HepG2 (cell line): ENCODE data around the gene SHISA9.

Experiments
- CBX1 ChIP-seq: IDR thresholded peaks from one replicate; pipeline ENCODE4 v1.6.1; 2016; ENCODE audit warnings: antibody characterized with exemption, low read depth
- HNF4G ChIP-seq, 2 experiments: sonication (generic) in 1 of 2; formaldehyde crosslinking in 1 of 2; IDR thresholded peaks; 2 replicates each; pipeline versions ENCODE4 v1.4.0 to v1.6.1; 2011 to 2020; ENCODE audit warnings: borderline replicate concordance in 2 of 2, low read depth in 2 of 2, mild to moderate bottlenecking in 2 of 2, low read length in 1 of 2, missing genetic modification reagents in 1 of 2, moderate library complexity in 1 of 2
- POLR2A ChIP-seq, 2 experiments: IDR thresholded peaks; 2 replicates each; pipeline ENCODE4 v1.6.1; 2011; ENCODE audit warnings: low read depth in 2 of 2, low read length in 2 of 2, mild to moderate bottlenecking in 1 of 2, moderate library complexity in 1 of 2; ENCODE audit not compliant: insufficient read depth in 1 of 2
- POLR2AphosphoS5 ChIP-seq: IDR thresholded peaks from 2 replicates; pipeline ENCODE4 v1.6.1; 2012; ENCODE audit warnings: low read depth, low read length
- POLR2G ChIP-seq: fragments of 200-400 bp; formaldehyde crosslinking; IDR thresholded peaks from 2 replicates; pipeline ENCODE4 v1.6.1; 2018; ENCODE audit warnings: mild to moderate bottlenecking, low read depth, low read length, moderate library complexity
- RXRA ChIP-seq: sonication (generic); formaldehyde crosslinking; IDR thresholded peaks from 2 replicates; pipeline ENCODE4 v1.5.1; 2020; ENCODE audit warnings: missing genetic modification reagents
- SMARCE1 ChIP-seq: fragments of 450-650 bp; IDR thresholded peaks from 2 replicates; pipeline ENCODE4 v1.6.1; 2017; ENCODE audit warnings: borderline replicate concordance
- ZC3H4 ChIP-seq: sonication (generic); formaldehyde crosslinking; IDR thresholded peaks from 2 replicates; pipeline ENCODE4 v1.4.0; 2020; ENCODE audit warnings: missing genetic modification reagents, borderline replicate concordance
- ZNF101 ChIP-seq: sonication (generic); formaldehyde crosslinking; IDR thresholded peaks from 2 replicates; pipeline ENCODE4 v1.4.0; 2020; ENCODE audit warnings: mild to moderate bottlenecking, low read depth, missing genetic modification reagents, borderline replicate concordance
- ZNF75D ChIP-seq: sonication (generic); formaldehyde crosslinking; IDR thresholded peaks from 2 replicates; pipeline ENCODE4 v1.8.1; 2023; ENCODE audit warnings: missing genetic modification reagents, mild to moderate bottlenecking, borderline replicate concordance
- TF ChIP-seq, protein P1 (sequence below): sonication (generic); formaldehyde crosslinking; IDR thresholded peaks from 2 replicates; pipeline ENCODE4 v1.5.0; 2020; ENCODE audit warnings: mild to moderate bottlenecking, missing genetic modification reagents, moderate library complexity
- TF ChIP-seq, protein P2 (sequence below), 2 experiments: fragments of 450-650 bp in 1 of 2; sonication (generic) in 1 of 2; formaldehyde crosslinking in 1 of 2; IDR thresholded peaks; 2 replicates each; pipeline versions ENCODE4 v1.6.1 to v1.8.0; 2016 to 2022; ENCODE audit warnings: antibody characterized with exemption in 1 of 2, mild to moderate bottlenecking in 1 of 2, missing genetic modification reagents in 1 of 2
- TF ChIP-seq, protein P3 (sequence below): sonication (generic); formaldehyde crosslinking; IDR thresholded peaks from 2 replicates; pipeline ENCODE4 v1.4.0; 2020; ENCODE audit warnings: mild to moderate bottlenecking, missing genetic modification reagents
- TF ChIP-seq, protein P4 (sequence below): sonication (generic); formaldehyde crosslinking; IDR thresholded peaks from 2 replicates; pipeline ENCODE4 v1.5.0; 2020; ENCODE audit warnings: mild to moderate bottlenecking, missing genetic modification reagents

DNA sequence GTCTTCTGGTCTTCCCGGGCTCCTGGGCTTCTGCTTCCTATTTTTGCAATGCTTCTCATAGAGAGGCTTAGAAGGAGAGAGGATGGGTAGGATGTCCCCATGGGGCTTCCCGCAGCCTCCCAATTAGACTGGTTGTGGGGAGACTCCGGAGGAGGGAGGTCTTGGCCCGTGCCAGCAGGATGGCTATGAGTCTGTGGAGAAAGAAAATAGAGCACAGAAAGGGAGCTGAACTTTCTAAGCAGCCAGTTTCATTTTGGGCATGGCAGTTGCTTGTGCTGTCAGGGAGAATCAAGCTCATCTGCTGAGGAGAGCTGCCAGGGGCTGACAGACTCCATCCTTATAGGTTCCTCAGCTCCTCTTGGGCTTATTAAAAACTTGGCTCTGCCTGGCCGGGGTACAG is 204.0 kb downstream of the SHISA9 start:
- TF ChIP-seq ZC3H4 (no peak), ZNF101 (CRISPR knock-in tag) (no peak), HNF4G (IDR thresholded peaks at IDR 0.05; ENCODE audit: borderline replicate concordance, low read depth, low read length) (no peak), HNF4G (CRISPR knock-in tag; IDR thresholded peaks at IDR 0.05; ENCODE audit: borderline replicate concordance, low read depth) (no peak), POLR2A (IDR thresholded peaks at IDR 0.05; ENCODE audit: insufficient read depth in 1 of 2, low read depth in 2 of 2, low read length in 2 of 2) (no peak), ZNF75D (no peak), CBX1 (no peak), POLR2AphosphoS5 (no peak), RXRA (CRISPR knock-in tag) (no peak), POLR2G (no peak), SMARCE1 (no peak)
- TF ChIP-seq, protein P1, sequence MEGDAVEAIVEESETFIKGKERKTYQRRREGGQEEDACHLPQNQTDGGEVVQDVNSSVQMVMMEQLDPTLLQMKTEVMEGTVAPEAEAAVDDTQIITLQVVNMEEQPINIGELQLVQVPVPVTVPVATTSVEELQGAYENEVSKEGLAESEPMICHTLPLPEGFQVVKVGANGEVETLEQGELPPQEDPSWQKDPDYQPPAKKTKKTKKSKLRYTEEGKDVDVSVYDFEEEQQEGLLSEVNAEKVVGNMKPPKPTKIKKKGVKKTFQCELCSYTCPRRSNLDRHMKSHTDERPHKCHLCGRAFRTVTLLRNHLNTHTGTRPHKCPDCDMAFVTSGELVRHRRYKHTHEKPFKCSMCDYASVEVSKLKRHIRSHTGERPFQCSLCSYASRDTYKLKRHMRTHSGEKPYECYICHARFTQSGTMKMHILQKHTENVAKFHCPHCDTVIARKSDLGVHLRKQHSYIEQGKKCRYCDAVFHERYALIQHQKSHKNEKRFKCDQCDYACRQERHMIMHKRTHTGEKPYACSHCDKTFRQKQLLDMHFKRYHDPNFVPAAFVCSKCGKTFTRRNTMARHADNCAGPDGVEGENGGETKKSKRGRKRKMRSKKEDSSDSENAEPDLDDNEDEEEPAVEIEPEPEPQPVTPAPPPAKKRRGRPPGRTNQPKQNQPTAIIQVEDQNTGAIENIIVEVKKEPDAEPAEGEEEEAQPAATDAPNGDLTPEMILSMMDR (CRISPR knock-in tag) = no peak
- TF ChIP-seq, protein P2, sequence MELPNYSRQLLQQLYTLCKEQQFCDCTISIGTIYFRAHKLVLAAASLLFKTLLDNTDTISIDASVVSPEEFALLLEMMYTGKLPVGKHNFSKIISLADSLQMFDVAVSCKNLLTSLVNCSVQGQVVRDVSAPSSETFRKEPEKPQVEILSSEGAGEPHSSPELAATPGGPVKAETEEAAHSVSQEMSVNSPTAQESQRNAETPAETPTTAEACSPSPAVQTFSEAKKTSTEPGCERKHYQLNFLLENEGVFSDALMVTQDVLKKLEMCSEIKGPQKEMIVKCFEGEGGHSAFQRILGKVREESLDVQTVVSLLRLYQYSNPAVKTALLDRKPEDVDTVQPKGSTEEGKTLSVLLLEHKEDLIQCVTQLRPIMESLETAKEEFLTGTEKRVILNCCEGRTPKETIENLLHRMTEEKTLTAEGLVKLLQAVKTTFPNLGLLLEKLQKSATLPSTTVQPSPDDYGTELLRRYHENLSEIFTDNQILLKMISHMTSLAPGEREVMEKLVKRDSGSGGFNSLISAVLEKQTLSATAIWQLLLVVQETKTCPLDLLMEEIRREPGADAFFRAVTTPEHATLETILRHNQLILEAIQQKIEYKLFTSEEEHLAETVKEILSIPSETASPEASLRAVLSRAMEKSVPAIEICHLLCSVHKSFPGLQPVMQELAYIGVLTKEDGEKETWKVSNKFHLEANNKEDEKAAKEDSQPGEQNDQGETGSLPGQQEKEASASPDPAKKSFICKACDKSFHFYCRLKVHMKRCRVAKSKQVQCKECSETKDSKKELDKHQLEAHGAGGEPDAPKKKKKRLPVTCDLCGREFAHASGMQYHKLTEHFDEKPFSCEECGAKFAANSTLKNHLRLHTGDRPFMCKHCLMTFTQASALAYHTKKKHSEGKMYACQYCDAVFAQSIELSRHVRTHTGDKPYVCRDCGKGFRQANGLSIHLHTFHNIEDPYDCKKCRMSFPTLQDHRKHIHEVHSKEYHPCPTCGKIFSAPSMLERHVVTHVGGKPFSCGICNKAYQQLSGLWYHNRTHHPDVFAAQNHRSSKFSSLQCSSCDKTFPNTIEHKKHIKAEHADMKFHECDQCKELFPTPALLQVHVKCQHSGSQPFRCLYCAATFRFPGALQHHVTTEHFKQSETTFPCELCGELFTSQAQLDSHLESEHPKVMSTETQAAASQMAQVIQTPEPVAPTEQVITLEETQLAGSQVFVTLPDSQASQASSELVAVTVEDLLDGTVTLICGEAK (IDR thresholded peaks at IDR 0.05) = no peak
- TF ChIP-seq, protein P2 (CRISPR knock-in tag; IDR thresholded peaks at IDR 0.05) = no peak
- TF ChIP-seq, protein P3, sequence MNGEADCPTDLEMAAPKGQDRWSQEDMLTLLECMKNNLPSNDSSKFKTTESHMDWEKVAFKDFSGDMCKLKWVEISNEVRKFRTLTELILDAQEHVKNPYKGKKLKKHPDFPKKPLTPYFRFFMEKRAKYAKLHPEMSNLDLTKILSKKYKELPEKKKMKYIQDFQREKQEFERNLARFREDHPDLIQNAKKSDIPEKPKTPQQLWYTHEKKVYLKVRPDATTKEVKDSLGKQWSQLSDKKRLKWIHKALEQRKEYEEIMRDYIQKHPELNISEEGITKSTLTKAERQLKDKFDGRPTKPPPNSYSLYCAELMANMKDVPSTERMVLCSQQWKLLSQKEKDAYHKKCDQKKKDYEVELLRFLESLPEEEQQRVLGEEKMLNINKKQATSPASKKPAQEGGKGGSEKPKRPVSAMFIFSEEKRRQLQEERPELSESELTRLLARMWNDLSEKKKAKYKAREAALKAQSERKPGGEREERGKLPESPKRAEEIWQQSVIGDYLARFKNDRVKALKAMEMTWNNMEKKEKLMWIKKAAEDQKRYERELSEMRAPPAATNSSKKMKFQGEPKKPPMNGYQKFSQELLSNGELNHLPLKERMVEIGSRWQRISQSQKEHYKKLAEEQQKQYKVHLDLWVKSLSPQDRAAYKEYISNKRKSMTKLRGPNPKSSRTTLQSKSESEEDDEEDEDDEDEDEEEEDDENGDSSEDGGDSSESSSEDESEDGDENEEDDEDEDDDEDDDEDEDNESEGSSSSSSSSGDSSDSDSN = no peak
- TF ChIP-seq, protein P4, sequence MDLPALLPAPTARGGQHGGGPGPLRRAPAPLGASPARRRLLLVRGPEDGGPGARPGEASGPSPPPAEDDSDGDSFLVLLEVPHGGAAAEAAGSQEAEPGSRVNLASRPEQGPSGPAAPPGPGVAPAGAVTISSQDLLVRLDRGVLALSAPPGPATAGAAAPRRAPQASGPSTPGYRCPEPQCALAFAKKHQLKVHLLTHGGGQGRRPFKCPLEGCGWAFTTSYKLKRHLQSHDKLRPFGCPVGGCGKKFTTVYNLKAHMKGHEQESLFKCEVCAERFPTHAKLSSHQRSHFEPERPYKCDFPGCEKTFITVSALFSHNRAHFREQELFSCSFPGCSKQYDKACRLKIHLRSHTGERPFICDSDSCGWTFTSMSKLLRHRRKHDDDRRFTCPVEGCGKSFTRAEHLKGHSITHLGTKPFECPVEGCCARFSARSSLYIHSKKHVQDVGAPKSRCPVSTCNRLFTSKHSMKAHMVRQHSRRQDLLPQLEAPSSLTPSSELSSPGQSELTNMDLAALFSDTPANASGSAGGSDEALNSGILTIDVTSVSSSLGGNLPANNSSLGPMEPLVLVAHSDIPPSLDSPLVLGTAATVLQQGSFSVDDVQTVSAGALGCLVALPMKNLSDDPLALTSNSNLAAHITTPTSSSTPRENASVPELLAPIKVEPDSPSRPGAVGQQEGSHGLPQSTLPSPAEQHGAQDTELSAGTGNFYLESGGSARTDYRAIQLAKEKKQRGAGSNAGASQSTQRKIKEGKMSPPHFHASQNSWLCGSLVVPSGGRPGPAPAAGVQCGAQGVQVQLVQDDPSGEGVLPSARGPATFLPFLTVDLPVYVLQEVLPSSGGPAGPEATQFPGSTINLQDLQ (CRISPR knock-in tag) = no peak
